H9 (cell line): Measurements from ENCODE around the gene PHTF2. TPM values are rescaled to one million over a fixed set of nuclear protein-coding genes. Genes with fewer than 3 reads are reported as not detected.

ENCODE experiments used
- DNase-seq: peaks from one replicate; pipeline ENCODE4 v3.0.0-alpha.2; 2017
- H2AFZ ChIP-seq: one replicate; pipeline ENCODE4 v1.6.1; 2013; ENCODE audit warnings: mild to moderate bottlenecking, low read length, control low read depth, moderate library complexity
- H2AK5ac ChIP-seq: 2 replicates; pipeline ENCODE4 v1.6.1; 2013; ENCODE audit warnings: low read length, control low read depth, mixed read lengths; ENCODE audit not compliant: insufficient read length
- H2BK120ac ChIP-seq: one replicate; pipeline ENCODE4 v1.6.1; 2013; ENCODE audit warnings: low read depth, mild to moderate bottlenecking, low read length, control low read depth, inconsistent platforms; ENCODE audit not compliant: poor library complexity, severe bottlenecking
- H2BK12ac ChIP-seq: 2 replicates; pipeline ENCODE4 v1.6.1; 2013; ENCODE audit warnings: low read length, control low read depth, mixed read lengths, low read depth; ENCODE audit not compliant: insufficient read length
- H2BK15ac ChIP-seq: 2 replicates; pipeline ENCODE4 v1.6.1; 2013; ENCODE audit warnings: low read depth, low read length, control low read depth
- H2BK20ac ChIP-seq: one replicate; pipeline ENCODE4 v1.6.1; 2013; ENCODE audit warnings: low read depth, mild to moderate bottlenecking, low read length, control low read depth, inconsistent platforms; ENCODE audit not compliant: poor library complexity, severe bottlenecking
- H2BK5ac ChIP-seq: 2 replicates; pipeline ENCODE4 v1.6.1; 2013; ENCODE audit warnings: low read length, control low read depth, mixed read lengths; ENCODE audit not compliant: insufficient read length
- H3K14ac ChIP-seq: 2 replicates; pipeline ENCODE4 v1.6.1; 2013; ENCODE audit warnings: low read length, control low read depth; ENCODE audit not compliant: insufficient read depth
- H3K18ac ChIP-seq: 2 replicates; pipeline ENCODE4 v1.6.1; 2013; ENCODE audit warnings: low read depth, mild to moderate bottlenecking, mixed read lengths, low read length, control low read depth; ENCODE audit not compliant: insufficient read length
- H3K23ac ChIP-seq: 2 replicates; pipeline ENCODE4 v1.6.1; 2013; ENCODE audit warnings: low read length, control low read depth, mixed read lengths, low read depth; ENCODE audit not compliant: insufficient read length
- H3K23me2 ChIP-seq: 2 replicates; pipeline ENCODE4 v1.6.1; 2013; ENCODE audit warnings: low read depth, mild to moderate bottlenecking, mixed read lengths, low read length, control low read depth; ENCODE audit not compliant: insufficient read length, poor library complexity, severe bottlenecking
- H3K27ac ChIP-seq: 2 replicates; pipeline ENCODE4 v1.5.1; 2013; ENCODE audit warnings: low read length, control low read depth, mixed read lengths, low read depth; ENCODE audit not compliant: insufficient read length
- H3K27me3 ChIP-seq: 2 replicates; pipeline ENCODE4 v1.6.1; 2013; ENCODE audit warnings: low read length, control low read depth, inconsistent platforms; ENCODE audit not compliant: insufficient read depth
- H3K4ac ChIP-seq: 2 replicates; pipeline ENCODE4 v1.6.1; 2013; ENCODE audit warnings: low read depth, mild to moderate bottlenecking, control low read depth, inconsistent platforms, low read length, moderate library complexity
- H3K4me1 ChIP-seq: 2 replicates; pipeline ENCODE4 v1.6.1; 2013; ENCODE audit warnings: low read length, control low read depth, inconsistent platforms; ENCODE audit not compliant: insufficient read depth
- H3K4me2 ChIP-seq: 2 replicates; pipeline ENCODE4 v1.6.1; 2013; ENCODE audit warnings: low read length, control low read depth, mixed read lengths; ENCODE audit not compliant: insufficient read length, insufficient read depth
- H3K56ac ChIP-seq: 2 replicates; pipeline ENCODE4 v1.6.1; 2013; ENCODE audit warnings: low read depth, mild to moderate bottlenecking, mixed read lengths, low read length, control low read depth; ENCODE audit not compliant: insufficient read length
- H3K79me1 ChIP-seq: 2 replicates; pipeline ENCODE4 v1.6.1; 2013; ENCODE audit warnings: low read depth, mild to moderate bottlenecking, moderate library complexity, low read length, control low read depth, inconsistent platforms; ENCODE audit not compliant: insufficient read depth, poor library complexity, severe bottlenecking
- H3K79me2 ChIP-seq: 2 replicates; pipeline ENCODE4 v1.6.1; 2013; ENCODE audit warnings: low read length, control low read depth, inconsistent platforms; ENCODE audit not compliant: insufficient read depth
- H3K9ac ChIP-seq: 2 replicates; pipeline ENCODE4 v1.6.1; 2013; ENCODE audit warnings: low read length, control low read depth, mixed read lengths; ENCODE audit not compliant: insufficient read length; ENCODE audit errors: extremely low read depth
- H3K9me3 ChIP-seq: one replicate; pipeline ENCODE4 v1.6.1; 2013; ENCODE audit warnings: low read depth, low read length, inconsistent platforms; ENCODE audit not compliant: control insufficient read depth
- H3T11ph ChIP-seq: one replicate; pipeline ENCODE4 v1.6.1; 2013; ENCODE audit warnings: mild to moderate bottlenecking, low read length, control low read depth, inconsistent platforms
- H4K20me1 ChIP-seq: one replicate; pipeline ENCODE4 v1.6.1; 2013; ENCODE audit not compliant: control insufficient read depth, insufficient read length, insufficient read depth
- H4K5ac ChIP-seq: 2 replicates; pipeline ENCODE4 v1.6.1; 2013; ENCODE audit warnings: low read depth, mild to moderate bottlenecking, mixed read lengths, low read length, control low read depth; ENCODE audit not compliant: insufficient read length
- H4K8ac ChIP-seq: replicated peaks from 2 replicates; pipeline ENCODE4 v1.6.1; 2013; ENCODE audit warnings: low read length, control low read depth, mixed read lengths, low read depth; ENCODE audit not compliant: insufficient read length
- H4K91ac ChIP-seq: 2 replicates; pipeline ENCODE4 v1.6.1; 2013; ENCODE audit warnings: low read depth, mild to moderate bottlenecking, moderate library complexity, mixed read lengths, low read length, control low read depth; ENCODE audit not compliant: insufficient read length
- H3K27ac Mint-ChIP-seq, 3 experiments: 2 replicates in 2 of 3; 3 replicates in 1 of 3; pipeline ENCODE4 v1.8.0; 2020 to 2021; ENCODE audit warnings: mixed read lengths in 3 of 3, mild to moderate bottlenecking in 1 of 3, moderate library complexity in 1 of 3
- H3K27me3 Mint-ChIP-seq: 2 replicates; pipeline ENCODE4 v1.8.0; 2021; ENCODE audit warnings: low read depth, mild to moderate bottlenecking, moderate library complexity, mixed read lengths
- H3K36me3 Mint-ChIP-seq, 3 experiments: 2 replicates in 2 of 3; 3 replicates in 1 of 3; pipeline ENCODE4 v1.8.0; 2020 to 2021; ENCODE audit warnings: low read depth in 3 of 3, mixed read lengths in 3 of 3; ENCODE audit not compliant: insufficient read depth in 1 of 3
- H3K4me1 Mint-ChIP-seq, 2 experiments: 2 replicates each; pipeline ENCODE4 v1.8.0; 2020; ENCODE audit warnings: mixed read lengths in 2 of 2
- H3K4me3 Mint-ChIP-seq, 2 experiments: 2 replicates in 1 of 2; 3 replicates in 1 of 2; pipeline ENCODE4 v1.8.0; 2020 to 2021; ENCODE audit warnings: mild to moderate bottlenecking in 2 of 2, mixed read lengths in 2 of 2, moderate library complexity in 1 of 2
- H3K9me3 Mint-ChIP-seq, 2 experiments: 2 replicates in 1 of 2; 3 replicates in 1 of 2; pipeline ENCODE4 v1.8.0; 2020; ENCODE audit warnings: mild to moderate bottlenecking in 2 of 2, mixed read lengths in 2 of 2, moderate library complexity in 1 of 2
- CTCF ChIP-seq: fragments of 200-600 bp; sonication (generic); conservative IDR thresholded peaks from 3 replicates; pipeline ENCODE4 v1.8.0; 2021; ENCODE audit warnings: antibody characterized with exemption, mild to moderate bottlenecking
- WGBS: extraction: QIAGEN DNeasy Blood & Tissue Kit; methylation state at CpG from one replicate; pipeline ENCODE4 v1.1.7; 2013; ENCODE audit warnings: missing lambda C conversion rate, low lambda C conversion rate, mixed read lengths; ENCODE audit not compliant: insufficient read length; ENCODE audit errors: extremely low coverage; 5-methylcytosine and 5-hydroxymethylcytosine counted together
- total RNA-seq: library from RNA; stranded (reverse); gene quantifications from 2 replicates; pipeline ENCODE4 v1.2.1, GENCODE V29; 2021

The PHTF2 gene
- total RNA-seq, 1 experiment from 2014 or later: 16.2 TPM

- TF ChIP-seq CTCF: no peak
- peaks cover 7 to 9% of the 10 kb centered on the region in 2 experiments for H3K4me1 Mint-ChIP-seq
These were observed 133.3 kb downstream of the PHTF2 start for GRCh38 chr7:77931841-77932240.

More at GRCh38 chr7:77931841-77932240, 133.3 kb downstream of the PHTF2 start:
- no peak overlapping the region for H2BK120ac ChIP-seq
- Mint-ChIP-seq H3K4me3 (no peak overlapping the region), H3K36me3 (no peaks in the 10 kb centered on the region), H3K9me3 (no peaks in the 10 kb centered on the region), H3K27me3 (no peaks in the 10 kb centered on the region), H3K27ac (peak overlapping the region in 1 of 3 experiments; percentile 12; a peak in 2 of 7 replicates)
- no peak overlapping the region for H3K4me2 ChIP-seq
- H3K23me2 ChIP-seq: no peaks in the 10 kb centered on the region
- no peaks in the 10 kb centered on the region for H3K27me3 ChIP-seq
- H2BK12ac ChIP-seq: no peak overlapping the region
- no peak overlapping the region for H2BK20ac ChIP-seq
- no peak overlapping the region for H2AFZ ChIP-seq
- no peak overlapping the region for H3K14ac ChIP-seq
- no peak overlapping the region for H3K27ac ChIP-seq
- no peak overlapping the region for H4K5ac ChIP-seq
- H3K79me1 ChIP-seq: no peaks in the 10 kb centered on the region
- H3K23ac ChIP-seq: no peak overlapping the region
- no peaks in the 10 kb centered on the region for H3K9me3 ChIP-seq
- no CpG with 5 or more reads among the region's 5 CpGs for WGBS
- no peaks in the 10 kb centered on the region for H4K20me1 ChIP-seq
- H3K4ac ChIP-seq: no peak overlapping the region
- H3K4me1 ChIP-seq: peaks cover 4% of the 10 kb centered on the region
- no peaks in the 10 kb centered on the region for H3K79me2 ChIP-seq
- no peak for DNase-seq
- H2BK5ac ChIP-seq: no peak overlapping the region
- no peak overlapping the region for H2BK15ac ChIP-seq
- H4K8ac ChIP-seq: no peak overlapping the region
- no peak overlapping the region for H4K91ac ChIP-seq
- H3K9ac ChIP-seq: no peak overlapping the region
- no peak overlapping the region for H3K56ac ChIP-seq
- H2AK5ac ChIP-seq: no peak overlapping the region
- H3T11ph ChIP-seq: no peak overlapping the region
- H3K18ac ChIP-seq: no peak overlapping the region
